Activated CD4-positive, alpha-beta T cell treated with anti-CD3 and anti-CD28 coated beads, Interleukin-2, amount 50 U/mL, for 1 hour (primary cell): Measurements from ENCODE around the gene COL26A1.
"Not testable (repeated sequence)": the region's sequence is repeated elsewhere in the genome, so short reads cannot be mapped to it uniquely, and the experiment has no call there.

ENCODE experiments used
- DNase-seq: peaks from one replicate; pipeline ENCODE4 v3.0.0-alpha.2; 2020

The COL26A1 gene

DNA sequence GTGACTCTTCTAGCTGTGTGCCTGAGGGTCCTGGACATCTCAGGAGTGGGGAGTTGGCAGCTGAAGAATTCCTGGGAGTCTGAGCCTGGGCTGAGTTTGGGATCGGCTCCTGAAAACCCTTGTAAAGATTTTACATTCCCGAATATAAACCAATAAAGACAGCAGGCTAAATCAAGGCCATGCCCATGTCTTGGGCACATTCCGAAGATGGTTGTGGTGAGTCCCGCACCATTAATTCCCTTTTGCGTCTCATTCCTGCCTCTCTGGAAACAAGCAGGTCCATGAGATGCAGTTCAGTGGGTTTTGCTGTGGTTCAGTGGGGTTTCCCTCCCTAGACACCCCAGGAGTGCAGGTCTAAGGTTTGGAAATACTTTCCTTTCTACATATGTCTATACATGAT, 90.9 kb downstream of the COL26A1 start:
- DNase-seq, result no peak

GRCh38 chr7:101457001-101457750, 94.5 kb downstream of the COL26A1 start:
- DNase-seq, result no peak

- DNase-seq, result no peak
Measured at GRCh38 chr7:101465131-101465530, 102.5 kb downstream of the COL26A1 start.

DNA sequence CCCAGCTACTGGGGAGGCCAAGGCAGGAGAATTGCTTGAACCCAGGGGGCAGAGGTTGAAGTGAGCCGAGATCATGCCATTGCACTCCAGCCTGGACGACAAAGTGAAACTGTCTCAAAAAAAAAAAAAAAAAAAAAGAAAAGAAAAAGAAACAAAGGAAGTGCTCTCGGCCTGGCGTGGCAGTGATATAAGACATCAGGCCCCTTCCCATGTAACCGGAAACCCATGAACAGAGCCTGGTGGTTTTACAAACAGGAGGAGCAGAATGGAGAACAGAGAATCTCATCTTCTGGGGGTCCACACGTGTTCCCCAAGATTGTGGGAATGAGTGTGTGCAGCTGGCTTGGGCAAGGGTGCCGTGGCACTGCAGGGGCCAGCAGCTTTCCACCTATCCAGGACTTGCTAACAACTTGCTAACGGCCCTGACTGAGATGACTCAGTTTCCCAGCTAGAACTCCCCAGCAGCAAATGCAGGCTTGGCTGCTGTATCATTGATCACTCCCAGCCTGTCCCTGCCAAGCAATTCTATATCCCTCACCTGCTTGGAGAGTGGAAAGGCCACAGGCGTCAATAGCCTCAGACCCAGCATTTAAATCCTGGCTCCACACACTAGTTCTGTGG, 103.0 kb downstream of the COL26A1 start:
- DNase-seq, result no peak

GRCh38 chr7:101466871-101467270, 104.2 kb downstream of the COL26A1 start:
- DNase-seq, result no peak

- no peak for DNase-seq
Measured at GRCh38 chr7:101468546-101469275, 106.0 kb downstream of the COL26A1 start.

DNA sequence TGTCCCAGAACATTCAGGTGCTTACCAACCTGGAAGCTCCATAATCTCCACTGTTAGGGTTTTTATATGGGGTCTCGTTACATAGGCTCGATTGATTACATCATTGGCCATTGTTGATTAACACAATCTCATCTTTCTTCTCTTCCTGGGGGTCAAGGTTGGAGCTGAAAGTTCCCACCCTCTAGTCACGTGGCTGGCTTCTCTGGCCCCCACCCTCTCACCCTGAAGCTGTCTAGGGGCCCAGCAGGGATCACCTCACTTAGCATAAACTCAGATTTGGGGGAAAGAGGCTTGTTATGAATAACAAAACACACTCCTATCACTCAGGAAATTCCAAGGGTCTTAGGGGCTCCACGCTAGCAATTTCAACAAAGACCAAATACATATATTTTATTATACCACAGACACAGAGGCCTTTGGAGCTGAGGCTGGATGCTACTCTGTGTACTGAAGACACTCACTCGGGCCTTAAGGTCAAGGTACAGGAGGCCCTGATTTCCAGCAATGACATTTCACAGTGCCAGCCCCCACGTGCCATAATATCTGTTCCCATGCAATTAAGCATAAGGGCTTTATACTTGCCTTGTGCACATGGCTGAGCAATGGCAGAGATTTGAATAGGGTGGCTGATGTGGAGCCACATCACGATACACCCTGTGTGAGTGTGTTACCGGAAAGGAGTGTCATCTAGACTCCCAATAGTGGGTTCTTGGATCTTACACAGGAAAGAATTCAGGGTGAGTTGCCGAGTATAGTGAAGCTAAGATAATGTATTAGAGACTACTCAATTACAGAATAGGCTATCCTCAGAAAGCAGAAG, 108.2 kb downstream of the COL26A1 start:
- no peak for DNase-seq

GRCh38 chr7:101474178-101474577, 111.5 kb downstream of the COL26A1 start:
- DNase-seq, result no peak

DNA sequence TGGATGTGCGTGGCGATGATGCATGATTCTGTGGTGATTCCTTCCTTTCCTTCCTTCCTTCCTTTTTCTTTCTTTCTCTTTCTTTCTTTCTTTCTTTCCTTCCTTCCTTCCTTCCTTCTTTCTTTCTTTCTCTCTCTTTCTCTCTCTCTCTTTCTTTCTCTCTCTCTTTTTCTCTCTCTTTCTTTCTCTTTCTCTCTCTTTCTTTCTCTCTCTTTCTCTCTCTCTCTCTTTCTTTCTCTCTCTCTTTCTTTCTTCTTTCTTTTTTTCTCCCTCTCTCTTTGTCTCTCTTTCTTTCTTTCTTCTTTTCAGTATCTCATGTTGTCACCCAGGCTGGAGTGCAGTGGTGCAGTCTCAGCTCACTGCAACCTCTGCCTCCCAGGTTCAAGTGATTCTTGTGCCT, 113.0 kb downstream of the COL26A1 start:
- not testable (repeated sequence) for DNase-seq

DNA sequence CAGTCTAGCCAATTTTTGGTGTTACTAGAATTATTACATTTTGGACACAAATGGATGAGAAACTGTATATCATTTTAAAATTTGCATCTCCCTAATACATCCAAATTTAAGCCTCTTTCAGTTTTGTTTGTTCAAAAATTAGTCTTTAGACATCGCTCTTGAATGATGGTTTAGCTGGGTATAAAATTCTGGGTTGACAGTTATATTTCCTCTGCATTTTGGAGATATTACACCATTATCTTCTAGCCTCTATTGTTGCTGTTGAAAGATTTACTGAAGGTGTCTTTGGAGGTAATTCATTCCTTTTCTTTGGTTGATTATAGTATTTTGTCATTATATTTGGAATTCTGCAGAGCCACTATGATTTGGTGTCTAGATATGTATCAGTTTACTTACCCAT, 116.5 kb downstream of the COL26A1 start:
- DNase-seq, result no peak

- not testable (repeated sequence) for DNase-seq
Measured at GRCh38 chr7:101486056-101486432, 123.4 kb downstream of the COL26A1 start.

DNA sequence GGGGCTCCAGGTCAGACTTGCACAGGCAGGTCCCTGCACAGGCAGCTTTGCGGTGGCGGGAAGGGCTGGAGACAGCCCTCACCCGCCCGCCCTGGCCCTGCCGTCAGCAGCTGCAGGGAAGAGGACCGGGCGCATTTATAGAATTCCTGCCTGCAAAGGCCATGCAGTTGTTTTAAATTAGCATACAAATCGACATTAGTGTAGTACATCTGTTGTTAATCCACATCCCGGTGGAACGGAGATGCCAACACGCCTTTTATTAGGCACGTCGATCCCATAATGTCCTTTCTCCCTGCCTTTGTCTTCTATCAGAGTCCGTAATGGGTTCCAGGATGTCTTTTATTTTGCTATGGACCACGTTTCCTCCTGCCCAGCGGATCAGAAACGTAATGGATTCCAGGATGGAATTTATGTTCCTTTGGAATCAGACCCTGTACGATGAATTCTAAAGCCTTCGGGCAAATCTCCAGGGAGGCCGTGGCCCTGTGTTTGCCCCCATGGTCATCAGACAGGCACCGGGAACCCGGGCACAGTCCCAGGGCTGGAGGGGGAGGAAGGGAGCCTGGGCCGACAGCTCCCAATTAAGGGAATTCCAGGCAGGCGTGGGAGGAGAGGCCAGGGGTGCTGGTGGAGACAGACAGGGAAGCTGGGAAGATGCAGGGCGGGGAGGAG, 123.9 kb downstream of the COL26A1 start:
- DNase-seq, result no peak

- no peak for DNase-seq
Measured at GRCh38 chr7:101487105-101487458, 124.4 kb downstream of the COL26A1 start.

- DNase-seq, result no peak
Measured at GRCh38 chr7:101487753-101488152, 125.1 kb downstream of the COL26A1 start.

- no peak for DNase-seq
Measured at GRCh38 chr7:101488826-101489572, 126.3 kb downstream of the COL26A1 start.

DNA sequence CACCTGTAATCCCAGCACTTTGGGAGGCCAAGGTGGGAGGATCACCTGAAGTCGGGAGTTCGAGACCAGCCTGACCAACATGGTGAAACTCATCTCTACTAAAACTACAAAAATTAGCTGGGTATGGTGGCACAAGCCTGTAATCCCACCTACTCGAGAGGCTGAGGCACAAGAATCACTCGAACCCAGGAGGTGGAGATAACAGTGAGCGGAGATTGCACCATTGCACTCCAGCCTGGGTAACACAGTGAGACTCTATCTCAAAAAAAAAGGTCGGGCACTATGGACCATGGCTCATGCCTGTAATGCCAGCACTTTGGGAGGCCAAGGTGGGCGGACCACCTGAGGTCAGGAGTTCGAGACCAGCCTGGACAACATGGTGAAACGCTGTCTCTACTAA, 127.8 kb downstream of the COL26A1 start:
- not testable (repeated sequence) for DNase-seq

DNA sequence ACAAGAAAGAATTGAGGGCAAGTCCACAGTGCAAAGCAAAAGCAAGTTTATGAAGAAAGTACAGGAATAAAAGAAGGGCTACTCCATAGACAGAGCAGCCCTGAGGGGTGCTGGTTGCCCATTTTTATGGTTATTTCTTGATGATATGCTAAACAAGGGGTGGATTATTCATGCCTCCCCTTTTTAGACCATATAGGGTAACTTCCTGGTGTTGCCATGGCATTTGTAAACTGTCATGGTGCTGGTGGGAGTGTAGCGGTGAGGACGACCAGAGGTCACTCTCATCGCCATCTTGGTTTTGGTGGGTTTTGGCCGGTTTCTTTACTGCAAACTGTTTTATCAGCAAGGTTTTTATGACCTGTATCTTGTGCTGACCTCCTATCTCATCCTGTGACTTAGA, 128.8 kb downstream of the COL26A1 start:
- not testable (repeated sequence) for DNase-seq

DNA sequence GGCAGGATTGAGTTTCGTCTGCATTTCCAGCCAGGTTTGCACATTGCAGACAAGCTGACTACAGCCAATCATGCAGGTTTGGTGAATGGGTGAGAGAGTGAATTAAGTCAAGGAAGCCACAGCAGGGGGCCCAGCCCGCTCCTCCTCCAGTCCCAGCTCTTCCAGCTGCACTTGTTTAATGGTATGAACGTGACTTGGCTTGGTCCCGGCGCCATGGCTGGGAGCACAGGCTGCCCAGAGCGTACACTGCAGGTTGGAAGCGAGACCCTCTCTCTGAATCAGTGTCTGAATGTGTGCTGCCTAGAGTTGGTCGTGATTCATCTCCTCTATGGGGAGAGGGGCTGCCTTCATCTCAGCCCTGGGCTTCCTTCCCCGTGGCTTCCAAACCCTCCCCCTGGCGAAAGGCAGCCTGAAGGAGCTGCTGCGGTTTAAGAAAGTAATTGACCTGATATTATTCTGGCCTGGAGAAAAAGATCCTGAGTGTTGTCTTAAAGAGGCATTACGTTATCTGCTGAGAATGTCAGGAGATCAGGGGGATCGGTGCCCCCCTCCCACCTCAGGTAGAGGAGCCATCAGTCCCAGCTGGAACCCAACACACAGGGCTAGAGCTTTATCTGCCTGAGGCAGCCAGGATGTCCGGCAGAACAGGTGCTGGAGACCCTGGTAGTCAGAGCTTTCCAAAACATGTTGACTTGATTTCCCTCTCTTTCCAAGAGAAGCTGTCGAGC, 132.1 kb downstream of the COL26A1 start:
- no peak for DNase-seq

DNA sequence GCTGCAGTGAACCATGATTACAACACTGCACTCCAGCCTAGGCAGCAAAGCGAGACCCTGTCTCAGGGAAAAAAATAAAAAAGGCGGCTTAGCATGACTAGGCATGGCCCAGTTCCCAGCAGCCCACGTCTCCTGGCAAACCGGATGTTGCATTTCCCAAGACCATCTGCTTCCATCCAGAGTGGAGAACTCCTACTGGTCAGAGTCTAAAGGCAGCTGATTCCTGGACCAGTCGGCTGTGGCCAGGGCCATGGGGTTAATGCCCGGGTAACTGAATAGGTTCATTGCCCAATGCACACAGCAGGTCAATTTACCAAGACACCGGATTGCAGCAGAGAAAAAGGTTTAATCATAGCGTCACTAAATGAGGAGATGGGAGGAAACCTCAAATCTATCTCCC, 133.3 kb downstream of the COL26A1 start:
- no peak for DNase-seq

DNA sequence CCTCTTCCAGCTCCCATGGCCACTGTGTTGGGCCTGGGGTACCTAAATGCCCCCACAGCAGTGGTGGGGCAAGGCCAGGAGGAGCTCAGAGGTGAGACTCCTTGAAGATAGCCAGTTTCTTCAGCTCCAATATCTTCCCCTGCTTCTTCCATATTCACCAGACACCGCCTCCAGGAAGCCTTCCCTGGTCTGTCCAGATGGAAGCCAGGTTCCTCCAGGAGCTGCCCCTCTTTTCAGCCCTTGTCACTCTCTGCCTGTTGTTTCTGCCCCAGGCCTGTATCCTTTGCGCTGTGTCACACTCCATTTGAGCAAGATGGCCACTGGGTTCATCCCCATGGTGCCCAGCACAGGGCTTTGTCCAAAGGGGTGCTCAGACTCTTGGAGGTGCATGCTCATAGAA, 138.7 kb downstream of the COL26A1 start:
- DNase-seq, result no peak

DNA sequence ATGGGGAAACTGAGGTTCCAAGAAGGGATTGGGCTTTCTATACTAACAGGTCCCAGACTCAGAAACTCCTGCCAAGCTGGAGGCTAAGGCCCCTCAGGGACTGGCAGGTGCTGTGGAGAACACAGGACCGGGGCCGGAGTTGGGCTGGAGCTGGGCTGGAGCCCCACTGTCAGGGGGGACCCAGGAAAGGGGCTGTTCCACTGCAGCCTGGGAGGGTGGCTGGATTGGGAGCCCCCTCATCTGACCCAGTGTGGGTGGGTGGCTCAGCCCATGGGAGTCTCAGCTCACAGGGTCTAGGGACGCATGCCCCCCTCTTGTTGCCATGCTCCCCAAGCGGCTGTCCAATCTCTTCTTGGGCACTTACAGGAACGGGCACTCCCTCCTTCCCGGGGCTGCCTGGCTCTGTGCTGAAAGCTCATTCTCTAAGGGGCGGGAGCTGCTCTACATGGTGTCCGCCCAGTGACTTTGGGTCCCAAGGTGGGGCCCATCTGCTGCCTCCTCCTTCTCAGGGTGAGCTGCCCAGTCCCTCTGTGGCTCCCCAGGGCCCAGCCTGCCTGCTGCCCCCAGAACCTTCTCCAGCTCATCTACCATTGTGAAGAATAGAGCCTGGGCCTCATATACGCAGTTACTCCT, 139.9 kb downstream of the COL26A1 start:
- no peak for DNase-seq
